Endothelial cell of umbilical vein (primary cell): Measurements from ENCODE around the gene PRUNE1.

Experiments used
- CTCF ChIP-seq, 2 donors: IDR thresholded peaks; 1 replicate in 1 of 2; 2 replicates in 1 of 2; pipeline ENCODE4 v1.5.1; 2011; ENCODE audit warnings: low read length in 2 of 2, mild to moderate bottlenecking in 2 of 2, moderate library complexity in 2 of 2, control low read depth in 1 of 2, inconsistent platforms in 1 of 2, low read depth in 1 of 2; ENCODE audit not compliant: insufficient read depth in 1 of 2; ENCODE audit errors: extremely low read depth in 1 of 2
- EZH2 ChIP-seq: IDR thresholded peaks from 2 replicates; pipeline ENCODE4 v1.6.1; 2012; ENCODE audit warnings: borderline replicate concordance, low read depth, mild to moderate bottlenecking, moderate library complexity, low read length, inconsistent platforms; ENCODE audit not compliant: severe bottlenecking
- FOS ChIP-seq: IDR thresholded peaks from 2 replicates; pipeline ENCODE4 v1.6.1; 2011; ENCODE audit warnings: mild to moderate bottlenecking, low read length, moderate library complexity, borderline replicate concordance; ENCODE audit not compliant: insufficient read depth
- GATA2 ChIP-seq: IDR thresholded peaks from 2 replicates; pipeline ENCODE4 v1.7.0; 2011; ENCODE audit warnings: low read depth, mild to moderate bottlenecking, moderate library complexity, mixed read lengths, low read length; ENCODE audit not compliant: insufficient read length, insufficient read depth
- JUN ChIP-seq: IDR thresholded peaks from 2 replicates; pipeline ENCODE4 v1.6.1; 2011; ENCODE audit warnings: borderline replicate concordance, low read depth; ENCODE audit not compliant: insufficient read length, insufficient read depth
- MYC ChIP-seq: IDR thresholded peaks from one replicate; pipeline ENCODE4 v1.6.1; 2011; ENCODE audit warnings: mild to moderate bottlenecking, low read depth, low read length
- POLR2A ChIP-seq: IDR thresholded peaks from 2 replicates; pipeline ENCODE4 v1.6.1; 2012; ENCODE audit warnings: low read depth, mild to moderate bottlenecking, control low read depth, low read length
- POLR2AphosphoS5 ChIP-seq: IDR thresholded peaks from 2 replicates; pipeline ENCODE4 v1.6.1; 2012; ENCODE audit warnings: low read depth, mild to moderate bottlenecking, control low read depth, low read length, moderate library complexity; ENCODE audit not compliant: insufficient read depth
- TF ChIP-seq, protein P1 (sequence below): IDR thresholded peaks from 2 replicates; pipeline ENCODE4 v1.6.1; 2011; ENCODE audit not compliant: insufficient read depth, insufficient read length

DNA sequence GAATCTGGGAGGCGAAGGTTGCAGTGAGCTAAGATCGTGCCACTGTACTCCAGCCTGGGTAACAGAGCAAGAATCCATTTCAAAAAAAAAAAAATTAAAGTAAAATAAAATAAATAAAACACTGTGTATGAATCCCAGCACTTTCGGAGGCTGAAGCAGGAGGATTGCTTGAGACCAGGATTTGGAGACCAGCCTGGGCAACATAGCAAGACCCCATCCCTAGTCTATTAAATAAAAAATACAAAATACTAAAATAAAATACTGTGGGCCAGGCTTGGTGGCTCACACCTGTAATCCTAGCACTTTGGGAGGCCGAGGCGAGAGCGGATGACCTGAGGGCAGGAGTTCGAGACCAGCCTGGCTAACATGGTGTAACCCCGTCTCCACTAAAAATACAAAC lies 23.9 kb downstream of the PRUNE1 start:
- TF ChIP-seq CTCF (IDR thresholded peaks at IDR 0.05; ENCODE audit: extremely low read depth in 1 of 2, insufficient read depth in 1 of 2, low read depth in 1 of 2, low read length in 2 of 2) (no peak), POLR2AphosphoS5 (no peak), POLR2A (no peak), FOS (no peak), MYC (no peak), EZH2 (no peak), JUN (no peak), GATA2 (no peak)
- TF ChIP-seq, protein P1, sequence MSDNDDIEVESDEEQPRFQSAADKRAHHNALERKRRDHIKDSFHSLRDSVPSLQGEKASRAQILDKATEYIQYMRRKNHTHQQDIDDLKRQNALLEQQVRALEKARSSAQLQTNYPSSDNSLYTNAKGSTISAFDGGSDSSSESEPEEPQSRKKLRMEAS = no peak
